K562 (cell line): ENCODE data around the gene GLI1. TPM values are rescaled to one million over a fixed set of nuclear protein-coding genes. Genes with fewer than 3 reads are reported as not detected.

Source experiments
- ATAC-seq: fragments of 200-7000 bp; cut with Tn5 transposase; 3 replicates; pipeline ENCODE4 v1.9.1; 2020; ENCODE audit warnings: moderate library complexity
- BruUV-seq: library from RNA; stranded (reverse); fragments of 400-500 nt; replicated peaks from 2 replicates; lab custom pipeline; 2021; lab: Mats Ljungman, UMichigan
- CTCF ChIA-PET: fragments of 300-600 bp; formaldehyde crosslinking; extraction: SDS; loops from one replicate; lab custom pipeline; 2021; ENCODE audit warnings: low intra/inter-chr PET ratio; lab: Yijun Ruan, JAX
- POLR2A ChIA-PET: fragments of 300-600, 350-650 bp; sonication (Branson Sonifier 250); formaldehyde crosslinking; extraction: SDS; loops from one replicate; lab custom pipeline; 2021; ENCODE audit warnings: antibody characterized with exemption, inconsistent platforms; lab: Yijun Ruan, JAX
- DNase-seq, 4 experiments: peaks; one replicate each; pipeline versions ENCODE4 v3.0.0 to v3.0.0-alpha.2; 2011 to 2018; ENCODE audit warnings: low spot score in 3 of 4, mixed read lengths in 3 of 4; ENCODE audit errors: extremely low read depth in 1 of 4
- FAIRE-seq: peaks from 2 replicates; lab custom pipeline; 2011; peaks lifted over from hg19 to GRCh38; lab: Jason Lieb, UNC
- H2AFZ ChIP-seq: 2 replicates; pipeline ENCODE4 v1.6.0; 2011; ENCODE audit warnings: low read depth, low read length, control low read depth, inconsistent platforms
- H3K27ac ChIP-seq: fragments of 200-600 bp; 3 replicates; pipeline ENCODE4 v1.8.0; 2011; ENCODE audit warnings: low read depth, mild to moderate bottlenecking, control low read depth, inconsistent platforms, low read length, moderate library complexity, mixed read lengths; ENCODE audit errors: extremely low read depth
- H3K27me3 ChIP-seq, 2 experiments: fragments of 300-600 bp in 1 of 2; 2 replicates in 1 of 2; 3 replicates in 1 of 2; pipeline versions ENCODE4 v1.6.0 to v1.8.0; 2011; ENCODE audit warnings: inconsistent platforms in 2 of 2, low read length in 2 of 2, mild to moderate bottlenecking in 1 of 2, mixed read lengths in 1 of 2, moderate library complexity in 1 of 2; ENCODE audit not compliant: control insufficient read depth in 2 of 2, insufficient read depth in 2 of 2
- H3K36me3 ChIP-seq: fragments of 300-600 bp; 3 replicates; pipeline ENCODE4 v1.8.0; 2011; ENCODE audit warnings: mild to moderate bottlenecking, low read length, inconsistent platforms; ENCODE audit not compliant: control insufficient read depth, insufficient read depth
- H3K4me1 ChIP-seq, 2 experiments: fragments of 200-600 bp in 1 of 2; replicated peaks in 1 of 2; 2 replicates in 1 of 2; 3 replicates in 1 of 2; pipeline versions ENCODE4 v1.5.1 to v1.8.0; 2011; ENCODE audit warnings: inconsistent platforms in 2 of 2, low read length in 2 of 2, mild to moderate bottlenecking in 1 of 2, mixed read lengths in 1 of 2, moderate library complexity in 1 of 2; ENCODE audit not compliant: control insufficient read depth in 2 of 2, insufficient read depth in 2 of 2
- H3K4me2 ChIP-seq: 2 replicates; pipeline ENCODE4 v1.6.1; 2011; ENCODE audit warnings: low read length, control low read depth, inconsistent platforms, mixed read lengths; ENCODE audit not compliant: insufficient read depth
- H3K4me3 ChIP-seq: fragments of 200-600 bp; sonication (generic), shearing (Covaris generic); 2 replicates; pipeline ENCODE4 v1.5.1; 2016; ENCODE audit warnings: control low read depth, inconsistent platforms
- H3K79me2 ChIP-seq: fragments of 200-600 bp; 3 replicates; pipeline ENCODE4 v1.8.0; 2011; ENCODE audit warnings: low read length, inconsistent platforms; ENCODE audit not compliant: control insufficient read depth, insufficient read depth
- H3K9ac ChIP-seq, 2 experiments: 2 replicates each; pipeline versions ENCODE4 v1.6.0 to v1.6.1; 2011; ENCODE audit warnings: low read depth in 2 of 2, low read length in 2 of 2, control low read depth in 1 of 2, inconsistent platforms in 1 of 2, mild to moderate bottlenecking in 1 of 2, mixed read lengths in 1 of 2; ENCODE audit not compliant: insufficient read depth in 1 of 2
- H3K9me1 ChIP-seq: one replicate; pipeline ENCODE4 v1.6.0; 2011; ENCODE audit warnings: inconsistent platforms, mild to moderate bottlenecking, low read length, moderate library complexity; ENCODE audit not compliant: control insufficient read depth, insufficient read depth
- H3K9me3 ChIP-seq: replicated peaks from 2 replicates; pipeline ENCODE4 v1.5.1; 2011; ENCODE audit warnings: low read depth, low read length, inconsistent platforms; ENCODE audit not compliant: control insufficient read depth, insufficient read depth
- H4K20me1 ChIP-seq: replicated peaks from 2 replicates; pipeline ENCODE4 v1.6.1; 2011; ENCODE audit warnings: low read length, inconsistent platforms, mixed read lengths; ENCODE audit not compliant: control insufficient read depth, insufficient read depth
- HLTF ChIP-seq: fragments of 450-650 bp; IDR thresholded peaks from 2 replicates; pipeline ENCODE4 v1.6.1; 2016
- MCM7 ChIP-seq, 2 experiments: fragments of 450-650 bp; IDR thresholded peaks; 2 replicates each; pipeline ENCODE4 v1.6.1; 2016 to 2018
- NBN ChIP-seq: fragments of 450-650 bp; IDR thresholded peaks from 2 replicates; pipeline ENCODE4 v1.6.1; 2016; ENCODE audit warnings: low read depth, mild to moderate bottlenecking
- SIRT6 ChIP-seq: IDR thresholded peaks from one replicate; pipeline ENCODE4 v1.6.1; 2012; ENCODE audit warnings: low read depth, mild to moderate bottlenecking, control low read depth, inconsistent platforms, low read length, moderate library complexity
- YBX1 ChIP-seq: fragments of 450-650 bp; IDR thresholded peaks from 2 replicates; pipeline ENCODE4 v1.7.1; 2016; ENCODE audit warnings: mild to moderate bottlenecking
- ZKSCAN3 ChIP-seq: fragments of 250-450 bp; sonication (Bioruptor Pico); IDR thresholded peaks from 2 replicates; pipeline ENCODE4 v1.4.0; 2020
- ZNF263 ChIP-seq: sonication (generic); formaldehyde crosslinking; IDR thresholded peaks from 2 replicates; pipeline ENCODE4 v1.8.0; 2022; ENCODE audit warnings: mild to moderate bottlenecking, missing genetic modification reagents, borderline replicate concordance
- whole genome bisulfite sequencing: fragments of 100-300 bp; shearing (Covaris generic); methylation state at CpG from one replicate; pipeline ENCODE4 v1.1.6; 2016; ENCODE audit warnings: low coverage, mixed read lengths; ENCODE audit not compliant: insufficient coverage; ENCODE audit errors: missing lambda C conversion rate; 5-methylcytosine and 5-hydroxymethylcytosine counted together
- in situ Hi-C: fragments of 300-500 bp; cut with MboI; formaldehyde crosslinking; loops from 4 replicates; pipeline ENCODE4 v1.15.0; 2018; ENCODE audit warnings: inconsistent platforms, mixed read lengths
- intact Hi-C: fragments of 100-400 bp; cut with micrococcal nuclease; formaldehyde crosslinking; loops from 2 replicates; pipeline ENCODE4 v1.14.2; 2022
- polyA plus RNA-seq, 8 experiments: library from polyadenylated mRNA; depleted of rRNA in 4 of 8; stranded (reverse) in 5 of 8; unstranded in 3 of 8; fragments of >200 nt; fragmentation: Nextera tagmentation in 2 of 8; fragmentation: Illumina TruSeq in 1 of 8; extraction: Ambion mirVana in 2 of 8; extraction: Trizol in 1 of 8; gene quantifications; 2 replicates each; pipeline versions ENCODE4 v1.2.1 to v1.2.3, GENCODE V29; 2011 to 2014; ENCODE audit warnings: inconsistent platforms in 1 of 8, missing spikeins in 1 of 8
- total RNA-seq, 7 experiments: library from RNA; depleted of rRNA in 6 of 7; stranded (reverse); fragments of >200 nt in 6 of 7; fragmentation: Illumina TruSeq in 2 of 7; extraction: Trizol in 2 of 7; gene quantifications; 2 replicates each; pipeline versions ENCODE4 v1.2.1 to v1.2.3, GENCODE V29; 2011 to 2021; ENCODE audit warnings: low replicate concordance in 1 of 7
- TF ChIP-seq, protein P1 (sequence below), 2 experiments: fragments of 450-650 bp in 1 of 2; IDR thresholded peaks; 2 replicates each; pipeline ENCODE4 v1.6.1; 2011 to 2017; ENCODE audit warnings: low read depth in 2 of 2, antibody characterized with exemption in 1 of 2, borderline replicate concordance in 1 of 2, low read length in 1 of 2, mild to moderate bottlenecking in 1 of 2, mixed read lengths in 1 of 2; ENCODE audit not compliant: control insufficient read depth in 1 of 2

GLI1 gene
- total and polyA plus RNA-seq, 9 of the 15 experiments (the other 6 are each of a cell fraction or from before 2014, with no cell fraction given) = 0.24 to 3.7 (median 0.61) TPM

- TF ChIP-seq, protein P1, sequence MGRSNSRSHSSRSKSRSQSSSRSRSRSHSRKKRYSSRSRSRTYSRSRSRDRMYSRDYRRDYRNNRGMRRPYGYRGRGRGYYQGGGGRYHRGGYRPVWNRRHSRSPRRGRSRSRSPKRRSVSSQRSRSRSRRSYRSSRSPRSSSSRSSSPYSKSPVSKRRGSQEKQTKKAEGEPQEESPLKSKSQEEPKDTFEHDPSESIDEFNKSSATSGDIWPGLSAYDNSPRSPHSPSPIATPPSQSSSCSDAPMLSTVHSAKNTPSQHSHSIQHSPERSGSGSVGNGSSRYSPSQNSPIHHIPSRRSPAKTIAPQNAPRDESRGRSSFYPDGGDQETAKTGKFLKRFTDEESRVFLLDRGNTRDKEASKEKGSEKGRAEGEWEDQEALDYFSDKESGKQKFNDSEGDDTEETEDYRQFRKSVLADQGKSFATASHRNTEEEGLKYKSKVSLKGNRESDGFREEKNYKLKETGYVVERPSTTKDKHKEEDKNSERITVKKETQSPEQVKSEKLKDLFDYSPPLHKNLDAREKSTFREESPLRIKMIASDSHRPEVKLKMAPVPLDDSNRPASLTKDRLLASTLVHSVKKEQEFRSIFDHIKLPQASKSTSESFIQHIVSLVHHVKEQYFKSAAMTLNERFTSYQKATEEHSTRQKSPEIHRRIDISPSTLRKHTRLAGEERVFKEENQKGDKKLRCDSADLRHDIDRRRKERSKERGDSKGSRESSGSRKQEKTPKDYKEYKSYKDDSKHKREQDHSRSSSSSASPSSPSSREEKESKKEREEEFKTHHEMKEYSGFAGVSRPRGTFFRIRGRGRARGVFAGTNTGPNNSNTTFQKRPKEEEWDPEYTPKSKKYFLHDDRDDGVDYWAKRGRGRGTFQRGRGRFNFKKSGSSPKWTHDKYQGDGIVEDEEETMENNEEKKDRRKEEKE (IDR thresholded peaks at IDR 0.05; ENCODE audit: borderline replicate concordance in 1 of 2, control insufficient read depth in 1 of 2, low read depth in 2 of 2, low read length in 1 of 2) = no peak
Measured at GRCh38 chr12:57470286-57470969, 10.8 kb downstream of the GLI1 start (continued).

DNA sequence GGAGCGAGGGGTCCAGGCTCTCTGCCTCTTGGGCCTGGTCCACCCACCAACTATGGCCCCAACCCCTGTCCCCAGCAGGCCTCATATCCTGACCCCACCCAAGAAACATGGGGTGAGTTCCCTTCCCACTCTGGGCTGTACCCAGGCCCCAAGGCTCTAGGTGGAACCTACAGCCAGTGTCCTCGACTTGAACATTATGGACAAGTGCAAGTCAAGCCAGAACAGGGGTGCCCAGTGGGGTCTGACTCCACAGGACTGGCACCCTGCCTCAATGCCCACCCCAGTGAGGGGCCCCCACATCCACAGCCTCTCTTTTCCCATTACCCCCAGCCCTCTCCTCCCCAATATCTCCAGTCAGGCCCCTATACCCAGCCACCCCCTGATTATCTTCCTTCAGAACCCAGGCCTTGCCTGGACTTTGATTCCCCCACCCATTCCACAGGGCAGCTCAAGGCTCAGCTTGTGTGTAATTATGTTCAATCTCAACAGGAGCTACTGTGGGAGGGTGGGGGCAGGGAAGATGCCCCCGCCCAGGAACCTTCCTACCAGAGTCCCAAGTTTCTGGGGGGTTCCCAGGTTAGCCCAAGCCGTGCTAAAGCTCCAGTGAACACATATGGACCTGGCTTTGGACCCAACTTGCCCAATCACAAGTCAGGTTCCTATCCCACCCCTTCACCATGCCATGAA lies 11.5 kb downstream of the GLI1 start:
- no peak for ATAC-seq
- no peak overlapping the region for H3K4me3 ChIP-seq
- TF ChIP-seq SIRT6 (no peak), YBX1 (no peak), MCM7 (IDR thresholded peaks at IDR 0.05) (no peak), ZKSCAN3 (CRISPR knock-in tag) (no peak), HLTF (no peak), NBN (no peak), ZNF263 (CRISPR knock-in tag) (no peak)
- H2AFZ ChIP-seq = no peak overlapping the region
- no peaks in the 10 kb centered on the region for H3K9me1 ChIP-seq
- H4K20me1 ChIP-seq = no peaks in the 10 kb centered on the region
- ChIA-PET POLR2A (interaction anchor here (0.7 to 1.1 kb wide), 4 partner anchors 9 to 14 kb away, joined by 3 to 4 read pairs (median 4); no protein-coding TSS in a partner anchor), CTCF (no interaction called here)
- in situ Hi-C loops (no loop called here), intact Hi-C loops (no loop called here)
- no peak for FAIRE-seq
- BruUV-seq = no TSS peak
- peaks cover 18 to 26% of the 10 kb centered on the region in 2 experiments for H3K4me1 ChIP-seq
- H3K79me2 ChIP-seq = no peaks in the 10 kb centered on the region
- peaks cover 14 to 41% of the 10 kb centered on the region in 2 experiments; a peak in 4 of 5 replicates for H3K27me3 ChIP-seq
- H3K9ac ChIP-seq = no peak overlapping the region
- no peak overlapping the region for H3K27ac ChIP-seq
- H3K9me3 ChIP-seq = no peaks in the 10 kb centered on the region
- no peak for DNase-seq
- H3K4me2 ChIP-seq = no peak overlapping the region
- H3K36me3 ChIP-seq = no peaks in the 10 kb centered on the region
- WGBS = 9% methylated on average over 4 of the region's 4 CpGs
